Memory B cell (primary cell): ENCODE measurements around the gene TMTC4.

Experiments
- ATAC-seq: fragments of 150-1000 bp; cut with Tn5 transposase; 2 replicates; pipeline ENCODE4 v1.10.0; 2021; ENCODE audit warnings: low read depth, mild to moderate bottlenecking, moderate library complexity
- DNase-seq, 2 donors: peaks; one replicate each; pipeline ENCODE4 v3.0.0; 2022; ENCODE audit warnings: low spot score in 2 of 2
- H3K27ac Mint-ChIP-seq: one replicate; pipeline ENCODE4 v1.8.0; 2022; ENCODE audit warnings: mild to moderate bottlenecking, moderate library complexity, mixed read lengths
- H3K27me3 Mint-ChIP-seq: one replicate; pipeline ENCODE4 v1.8.0; 2022; ENCODE audit warnings: mixed read lengths
- H3K36me3 Mint-ChIP-seq: one replicate; pipeline ENCODE4 v1.8.0; 2022; ENCODE audit warnings: mild to moderate bottlenecking, mixed read lengths
- H3K4me1 Mint-ChIP-seq: one replicate; pipeline ENCODE4 v1.8.0; 2022; ENCODE audit warnings: mixed read lengths
- H3K4me3 Mint-ChIP-seq: one replicate; pipeline ENCODE4 v1.8.0; 2022; ENCODE audit warnings: mild to moderate bottlenecking, moderate library complexity, mixed read lengths
- H3K9me3 Mint-ChIP-seq: one replicate; pipeline ENCODE4 v1.8.0; 2022; ENCODE audit warnings: mixed read lengths

The TMTC4 gene

DNA sequence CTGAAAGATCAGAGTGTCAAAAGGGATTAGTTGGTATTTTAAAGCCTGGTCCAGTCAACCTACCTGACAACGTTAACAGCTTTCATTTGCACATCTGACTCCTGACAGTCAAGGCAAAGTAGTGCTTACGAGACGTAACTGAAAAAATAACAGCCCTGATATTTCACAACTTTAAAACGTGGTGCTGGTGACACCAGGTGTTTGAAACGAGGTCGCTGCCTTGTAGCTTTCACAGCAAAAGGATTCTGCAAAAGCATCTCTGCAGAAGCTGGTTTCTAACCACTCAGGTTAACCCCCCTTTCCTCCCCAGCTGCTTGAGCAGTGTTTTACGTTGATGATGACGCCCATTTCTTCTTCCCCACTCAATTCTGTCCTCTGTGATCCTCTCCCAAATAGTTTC lies 109.3 kb downstream of the TMTC4 start:
- peaks cover 27% of the 10 kb centered on the region for H3K36me3 Mint-ChIP-seq

GRCh38 chr13:100564444-100565223 lies 110.0 kb downstream of the TMTC4 start:
- no peak for DNase-seq
- no peak overlapping the region for H3K27ac Mint-ChIP-seq
- H3K36me3 Mint-ChIP-seq, result peaks cover 23% of the 10 kb centered on the region
- peaks cover 2% of the 10 kb centered on the region for H3K4me1 Mint-ChIP-seq
- no peak overlapping the region for H3K4me3 Mint-ChIP-seq
- H3K9me3 Mint-ChIP-seq, result no peaks in the 10 kb centered on the region
- ATAC-seq, result no peak
- H3K27me3 Mint-ChIP-seq, result no peaks in the 10 kb centered on the region

More for the DNA sequence above, 109.3 kb downstream of the TMTC4 start:
- no peak for DNase-seq
- Mint-ChIP-seq H3K9me3 (no peaks in the 10 kb centered on the region), H3K27me3 (no peaks in the 10 kb centered on the region), H3K4me3 (no peak overlapping the region), H3K4me1 (no peaks in the 10 kb centered on the region), H3K27ac (no peak overlapping the region)
- ATAC-seq, result no peak

DNA sequence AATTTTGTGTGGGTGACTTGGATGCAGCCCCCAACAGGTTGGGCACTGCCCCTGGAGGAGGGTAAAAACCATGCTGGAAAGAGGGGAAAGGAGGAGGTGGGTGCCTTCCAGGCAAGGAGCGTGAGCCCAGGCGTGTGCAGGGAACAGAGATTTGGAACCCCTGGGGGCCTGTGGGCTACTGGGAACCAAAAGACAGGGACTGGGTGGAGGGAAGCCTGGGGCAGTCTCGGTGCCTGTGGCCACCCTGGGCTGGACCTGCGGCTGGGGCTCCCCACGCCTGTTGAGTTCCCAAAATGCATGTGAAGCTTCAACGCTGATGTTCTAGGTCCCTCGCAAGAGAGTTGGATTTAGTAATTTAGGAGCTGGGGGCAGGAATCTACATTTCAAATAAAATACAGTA lies 110.8 kb downstream of the TMTC4 start:
- H3K27ac Mint-ChIP-seq, result no peak overlapping the region
- H3K4me1 Mint-ChIP-seq, result peaks cover 2% of the 10 kb centered on the region
- peaks cover 22% of the 10 kb centered on the region for H3K36me3 Mint-ChIP-seq
- no peak overlapping the region for H3K4me3 Mint-ChIP-seq
- H3K9me3 Mint-ChIP-seq, result no peaks in the 10 kb centered on the region
- ATAC-seq (no peak), DNase-seq (no peak)
- H3K27me3 Mint-ChIP-seq, result no peaks in the 10 kb centered on the region

GRCh38 chr13:100561599-100562204 lies 112.9 kb downstream of the TMTC4 start:
- ATAC-seq (no peak), DNase-seq (no peak)
- Mint-ChIP-seq H3K27ac (no peak overlapping the region), H3K4me1 (peaks cover 2% of the 10 kb centered on the region), H3K4me3 (no peak overlapping the region), H3K27me3 (no peaks in the 10 kb centered on the region), H3K36me3 (peaks cover 14% of the 10 kb centered on the region), H3K9me3 (no peaks in the 10 kb centered on the region)

- no peaks in the 10 kb centered on the region for H3K27me3 Mint-ChIP-seq
- no peak for ATAC-seq
- H3K27ac Mint-ChIP-seq, result no peak overlapping the region
- H3K9me3 Mint-ChIP-seq, result no peaks in the 10 kb centered on the region
- peaks cover 8% of the 10 kb centered on the region for H3K36me3 Mint-ChIP-seq
- peaks cover 2% of the 10 kb centered on the region for H3K4me1 Mint-ChIP-seq
- no peak overlapping the region for H3K4me3 Mint-ChIP-seq
- DNase-seq, result no peak
These were observed 113.5 kb downstream of the TMTC4 start for GRCh38 chr13:100561158-100561499.

DNA sequence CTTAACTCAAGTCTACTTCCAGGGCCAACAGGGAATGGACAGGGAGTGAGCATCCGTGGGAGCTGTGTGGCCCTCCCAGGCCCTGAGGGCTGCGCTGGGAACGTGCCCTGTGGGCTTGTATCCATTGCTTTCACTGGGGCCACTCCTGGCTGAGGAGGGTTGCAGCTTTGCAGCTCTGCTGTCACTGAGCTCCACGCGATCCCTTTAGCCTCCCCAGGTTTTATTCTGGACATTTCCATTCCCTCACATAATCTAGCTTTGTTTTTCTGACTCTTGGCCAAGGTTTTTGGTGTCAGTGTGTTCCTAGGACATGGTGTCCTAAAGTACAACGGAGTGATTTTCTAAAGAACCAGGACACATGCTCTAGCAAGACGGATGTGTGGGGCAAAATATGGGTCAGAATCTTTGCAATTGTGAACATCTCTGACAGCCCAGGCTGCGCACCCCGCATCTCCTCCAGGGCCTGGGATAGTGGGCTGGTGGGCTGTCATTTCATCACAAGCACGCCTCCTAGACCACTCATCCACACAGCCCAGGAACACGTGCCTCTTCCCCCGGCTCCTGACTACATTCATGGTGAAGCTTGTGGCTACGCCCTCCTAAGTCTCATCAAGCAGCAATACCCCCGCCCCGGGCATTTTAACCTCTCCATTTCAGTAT lies 114.0 kb downstream of the TMTC4 start:
- H3K27me3 Mint-ChIP-seq, result no peaks in the 10 kb centered on the region
- ATAC-seq (no peak), DNase-seq (no peak)
- no peak overlapping the region for H3K4me3 Mint-ChIP-seq
- peaks cover 2% of the 10 kb centered on the region for H3K4me1 Mint-ChIP-seq
- no peaks in the 10 kb centered on the region for H3K9me3 Mint-ChIP-seq
- no peak overlapping the region for H3K27ac Mint-ChIP-seq
- peaks cover 5% of the 10 kb centered on the region for H3K36me3 Mint-ChIP-seq

- H3K27ac Mint-ChIP-seq, result no peak overlapping the region
- ATAC-seq (no peak), DNase-seq (no peak)
- H3K9me3 Mint-ChIP-seq, result no peaks in the 10 kb centered on the region
- peaks cover 2% of the 10 kb centered on the region for H3K4me1 Mint-ChIP-seq
- H3K27me3 Mint-ChIP-seq, result no peaks in the 10 kb centered on the region
- H3K36me3 Mint-ChIP-seq, result peaks cover 3% of the 10 kb centered on the region
- H3K4me3 Mint-ChIP-seq, result no peak overlapping the region
These were observed 114.7 kb downstream of the TMTC4 start for GRCh38 chr13:100559886-100560285.
